HG03175 (cell line): Measurements from ENCODE around the gene PPM1H.
A peak's percentile ranks its signal among the peaks of the same experiment; 100 is the strongest.
"Not testable (repeated sequence)": the region's sequence is repeated elsewhere in the genome, so short reads cannot be mapped to it uniquely, and the experiment has no call there.

ENCODE experiments used
- ATAC-seq: cut with Tn5 transposase; IDR thresholded peaks from one replicate; pipeline ENCODE4 v1.9.1; 2021; ENCODE audit warnings: mild to moderate bottlenecking, moderate library complexity; ENCODE audit not compliant: unreplicated experiment

PPM1H gene, protein sequence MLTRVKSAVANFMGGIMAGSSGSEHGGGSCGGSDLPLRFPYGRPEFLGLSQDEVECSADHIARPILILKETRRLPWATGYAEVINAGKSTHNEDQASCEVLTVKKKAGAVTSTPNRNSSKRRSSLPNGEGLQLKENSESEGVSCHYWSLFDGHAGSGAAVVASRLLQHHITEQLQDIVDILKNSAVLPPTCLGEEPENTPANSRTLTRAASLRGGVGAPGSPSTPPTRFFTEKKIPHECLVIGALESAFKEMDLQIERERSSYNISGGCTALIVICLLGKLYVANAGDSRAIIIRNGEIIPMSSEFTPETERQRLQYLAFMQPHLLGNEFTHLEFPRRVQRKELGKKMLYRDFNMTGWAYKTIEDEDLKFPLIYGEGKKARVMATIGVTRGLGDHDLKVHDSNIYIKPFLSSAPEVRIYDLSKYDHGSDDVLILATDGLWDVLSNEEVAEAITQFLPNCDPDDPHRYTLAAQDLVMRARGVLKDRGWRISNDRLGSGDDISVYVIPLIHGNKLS

DNA sequence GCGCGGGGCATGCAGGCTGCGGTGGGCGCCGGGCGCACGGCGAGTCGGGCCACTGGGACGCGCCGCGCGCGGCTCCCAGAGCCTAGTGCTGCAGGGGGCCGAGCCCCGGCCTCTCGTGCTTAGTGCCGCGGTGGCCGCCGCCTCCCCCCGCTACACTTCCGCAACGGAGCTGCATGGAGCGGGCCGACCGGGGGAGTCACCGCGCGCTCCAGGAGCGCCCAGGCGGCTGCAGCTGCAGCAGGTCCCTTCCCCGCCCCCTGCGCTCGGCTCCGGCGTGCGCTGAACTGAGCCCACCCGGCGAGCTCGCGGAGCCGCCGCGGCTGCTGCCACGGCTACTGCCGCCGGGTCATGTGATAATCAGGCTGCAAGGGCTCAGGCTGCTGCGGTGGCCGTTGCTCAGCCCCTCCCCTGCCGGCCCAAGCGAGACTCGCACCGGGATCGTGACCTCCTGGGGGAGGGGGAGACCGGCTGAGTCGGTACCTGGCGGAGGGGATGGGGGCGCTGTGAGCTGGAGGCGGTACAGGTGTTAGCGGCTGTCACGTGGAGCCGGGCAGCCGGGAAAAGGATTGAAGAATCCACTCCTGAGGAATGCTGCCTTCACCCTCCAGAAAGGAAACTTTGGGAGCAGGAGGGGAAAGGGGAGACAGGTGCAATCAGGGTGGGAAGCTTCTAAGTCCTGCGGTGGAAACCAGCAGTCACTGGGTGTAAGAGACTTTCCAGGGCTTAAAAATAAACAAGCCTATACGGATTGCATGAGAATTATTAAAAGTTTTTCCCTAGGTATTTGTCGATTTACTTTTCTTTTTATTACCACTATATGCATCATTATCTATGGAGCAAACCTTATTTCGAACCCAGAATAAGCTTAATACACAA is at the start of gene PPM1H:
Gene PPM1H (minus strand): TSS at position 352 of the 876 bp plus-strand sequence. CDS start 414 bp downstream, outside the sequence.
- peak; percentile 80 for ATAC-seq

DNA sequence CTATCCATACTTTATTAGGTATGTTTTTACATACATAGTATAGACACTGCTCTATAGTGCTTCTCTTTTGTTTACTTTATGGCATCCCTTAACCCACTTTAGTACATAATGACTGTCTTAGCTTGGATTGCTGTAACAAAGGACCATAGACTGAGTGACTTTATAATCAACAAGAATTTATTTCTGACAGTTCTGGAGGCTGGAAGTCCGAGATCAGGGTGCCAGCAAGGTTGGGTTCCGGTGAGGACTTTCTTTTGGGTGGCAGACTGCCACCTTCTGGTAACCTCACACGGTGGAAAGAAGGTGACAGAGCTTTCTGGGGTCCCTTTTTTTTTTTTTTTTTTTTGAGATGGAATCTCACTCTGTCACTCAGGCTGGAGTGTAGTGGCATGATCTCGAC is 48.6 kb upstream of the PPM1H start:
- no peak for ATAC-seq

DNA sequence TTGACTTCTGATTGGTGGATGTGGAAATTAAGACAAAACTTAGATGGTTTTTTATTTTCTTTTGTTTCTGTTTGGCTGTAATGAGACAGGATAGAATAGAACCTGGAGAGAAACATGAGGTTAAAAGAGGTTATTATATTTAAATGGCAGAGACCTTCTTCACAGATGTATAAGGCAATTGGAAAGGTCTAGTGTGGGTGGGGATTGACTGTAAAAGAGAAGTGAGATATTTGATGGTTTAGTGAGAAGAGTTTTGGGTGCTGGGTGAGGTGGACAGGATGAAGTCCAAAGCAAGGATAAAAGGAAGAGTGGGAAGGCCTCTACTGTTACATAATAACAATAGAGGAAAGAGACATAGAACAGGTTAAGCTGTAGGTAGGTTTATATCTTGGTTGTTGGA is 43.8 kb upstream of the PPM1H start:
- ATAC-seq, result no peak

DNA sequence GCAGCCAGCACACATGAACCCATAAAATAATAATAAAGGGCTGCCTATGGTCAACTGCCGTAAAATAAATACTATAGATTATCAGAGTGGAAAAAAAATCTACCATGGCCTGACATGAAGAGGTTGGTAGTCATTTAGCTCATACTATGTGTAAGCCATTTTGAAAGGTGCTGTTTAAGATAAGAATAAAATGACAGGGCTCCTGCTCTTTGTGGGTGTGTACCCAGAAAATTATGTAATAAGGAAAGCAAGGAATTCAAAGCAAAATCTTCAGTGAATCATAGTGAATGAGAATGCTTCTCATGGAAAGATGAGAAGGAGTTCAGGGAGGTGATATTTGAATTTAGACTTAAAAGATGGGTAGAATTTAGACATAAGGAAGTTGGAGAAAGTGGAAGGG is 42.9 kb upstream of the PPM1H start:
- ATAC-seq, result no peak

DNA sequence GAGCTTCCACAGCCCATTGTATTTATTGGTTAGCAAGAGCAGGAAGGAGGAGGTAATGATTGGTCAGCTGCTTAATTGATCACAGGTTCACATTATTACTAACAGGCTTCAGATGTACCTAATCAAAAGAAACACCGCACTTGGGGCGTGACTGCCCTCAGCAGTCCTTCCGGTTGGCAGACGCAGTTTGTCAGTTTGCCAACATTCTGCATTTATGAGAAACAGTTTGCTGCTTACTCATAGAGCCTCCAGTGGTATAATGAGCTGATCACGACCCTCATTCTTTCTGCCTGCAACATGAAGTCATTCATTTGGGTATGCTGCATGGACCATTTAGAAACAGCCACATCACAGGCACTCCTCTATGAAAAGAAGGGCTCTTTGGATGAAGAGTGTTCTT is 42.5 kb upstream of the PPM1H start:
- ATAC-seq, result no peak

DNA sequence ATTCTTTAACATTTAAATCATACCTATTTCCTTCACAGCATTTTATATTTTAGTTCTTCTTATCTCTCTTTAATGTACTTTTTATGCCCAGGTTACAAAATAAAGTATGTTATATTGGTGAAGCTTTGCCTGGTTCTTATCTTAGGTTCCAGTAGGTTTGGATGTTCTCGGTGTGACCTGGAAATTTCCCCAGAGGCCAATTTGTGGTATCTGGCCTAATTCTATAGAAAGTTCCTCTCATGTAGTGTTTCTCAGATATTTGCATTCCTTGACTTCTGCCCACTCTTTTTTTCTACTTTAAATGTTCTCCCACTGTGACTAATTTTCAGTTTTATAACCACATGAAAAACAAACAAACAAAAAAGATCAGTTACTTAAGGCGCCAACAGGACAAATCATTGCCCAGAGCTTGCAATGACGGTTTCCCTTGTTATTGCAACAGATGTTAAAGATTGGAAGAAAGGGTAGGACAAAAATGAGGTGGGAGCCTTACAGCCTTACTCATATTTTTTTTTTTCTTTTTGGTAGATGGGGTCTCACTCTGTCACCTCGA is 41.2 kb upstream of the PPM1H start:
- no peak for ATAC-seq

DNA sequence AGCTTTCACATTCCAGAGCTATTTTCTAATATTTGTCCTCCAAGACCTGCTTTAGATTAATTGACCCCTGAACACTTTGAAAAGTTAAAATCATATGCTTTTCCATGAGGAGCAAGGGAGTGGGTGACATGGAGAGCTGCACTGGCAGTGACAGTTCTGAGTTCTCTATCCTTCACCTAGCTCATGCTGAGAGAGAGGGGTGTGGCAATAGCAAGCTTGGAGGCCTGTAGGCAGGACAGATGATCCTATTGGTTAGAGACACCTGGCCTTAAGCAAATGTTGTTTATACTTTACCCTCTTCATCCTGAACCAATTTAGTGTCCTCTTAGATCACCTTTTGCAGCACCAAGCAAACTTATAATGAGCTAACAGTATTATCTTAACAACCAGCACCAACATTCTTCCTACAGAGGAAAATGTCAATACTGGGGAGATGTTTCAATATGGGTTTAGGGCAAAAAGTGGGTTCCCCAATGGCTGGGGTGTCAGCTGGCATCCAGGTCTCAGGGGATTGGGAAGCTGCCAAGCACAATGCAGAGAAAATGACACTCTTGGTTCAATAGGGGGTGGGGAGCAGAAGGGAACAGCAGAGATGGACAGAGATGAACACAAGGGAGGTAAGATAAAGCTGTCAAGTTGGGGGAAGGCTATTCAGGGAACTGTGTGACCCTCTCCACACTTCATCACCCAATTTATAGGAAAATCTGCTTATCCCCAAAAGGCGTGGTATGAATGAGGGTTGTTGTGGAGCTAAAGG is 37.0 kb upstream of the PPM1H start:
- ATAC-seq, result no peak

DNA sequence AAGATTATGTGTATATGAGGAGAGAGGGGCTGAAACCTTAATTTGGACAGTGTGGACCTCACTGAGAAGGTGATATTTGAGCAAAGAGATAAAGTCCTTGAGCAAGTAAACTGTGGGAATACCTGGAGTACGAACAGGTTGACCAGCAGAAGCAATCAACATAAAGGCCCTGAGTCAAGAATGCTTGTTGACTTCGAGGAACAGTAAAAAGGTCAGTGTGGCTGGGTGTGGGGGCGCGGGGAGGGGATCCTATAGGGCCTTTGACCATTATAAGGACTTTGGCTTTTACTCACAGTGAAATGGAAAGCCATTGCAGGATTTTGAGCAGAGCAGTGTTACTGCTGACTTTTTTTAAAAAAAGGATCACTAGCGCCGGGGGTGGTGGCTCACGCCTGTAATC is 34.7 kb upstream of the PPM1H start:
- ATAC-seq, result no peak

DNA sequence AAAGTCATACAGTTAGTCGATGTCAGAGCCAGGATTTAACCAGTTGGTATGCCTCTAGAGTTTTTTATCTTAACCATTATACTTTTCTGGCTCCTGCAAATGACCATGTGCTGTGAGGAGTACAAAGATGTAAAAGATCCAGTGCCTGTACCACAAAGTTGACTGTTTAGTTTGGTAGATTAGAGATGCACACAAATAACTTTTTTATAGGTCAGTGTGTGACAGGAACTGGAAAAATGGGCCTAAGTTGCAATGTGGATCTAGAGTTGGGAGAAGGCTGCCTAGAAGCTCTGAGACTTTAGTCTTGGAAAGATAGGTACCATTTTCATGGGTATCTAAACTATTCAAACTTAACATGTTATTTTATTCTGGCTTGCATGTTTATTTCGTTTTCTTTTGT is 32.8 kb upstream of the PPM1H start:
- no peak for ATAC-seq

DNA sequence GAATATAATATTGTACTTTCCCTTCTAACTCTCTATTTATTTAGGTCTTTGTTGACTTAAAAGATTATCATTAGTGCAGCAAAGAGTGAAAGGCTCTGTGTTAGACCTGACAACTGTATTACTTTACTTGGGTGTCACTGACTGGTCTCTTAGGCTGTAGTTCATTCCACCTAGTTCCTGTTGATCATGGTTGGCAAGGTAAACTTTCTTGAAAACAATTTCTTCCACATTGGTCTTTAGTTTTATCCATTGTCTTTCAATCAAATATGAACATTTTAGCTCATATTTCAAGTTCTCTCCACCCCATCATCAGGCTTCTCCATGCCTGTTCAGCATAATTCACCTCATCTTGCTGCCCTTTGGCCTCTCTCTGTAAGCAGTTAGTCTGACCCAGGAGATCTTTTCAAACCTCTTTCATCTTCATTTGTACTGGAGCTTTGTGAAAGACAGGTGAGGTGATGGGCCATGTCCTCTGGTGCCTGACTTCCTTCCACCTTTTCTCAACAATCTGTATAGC is 32.1 kb upstream of the PPM1H start:
- no peak for ATAC-seq

DNA sequence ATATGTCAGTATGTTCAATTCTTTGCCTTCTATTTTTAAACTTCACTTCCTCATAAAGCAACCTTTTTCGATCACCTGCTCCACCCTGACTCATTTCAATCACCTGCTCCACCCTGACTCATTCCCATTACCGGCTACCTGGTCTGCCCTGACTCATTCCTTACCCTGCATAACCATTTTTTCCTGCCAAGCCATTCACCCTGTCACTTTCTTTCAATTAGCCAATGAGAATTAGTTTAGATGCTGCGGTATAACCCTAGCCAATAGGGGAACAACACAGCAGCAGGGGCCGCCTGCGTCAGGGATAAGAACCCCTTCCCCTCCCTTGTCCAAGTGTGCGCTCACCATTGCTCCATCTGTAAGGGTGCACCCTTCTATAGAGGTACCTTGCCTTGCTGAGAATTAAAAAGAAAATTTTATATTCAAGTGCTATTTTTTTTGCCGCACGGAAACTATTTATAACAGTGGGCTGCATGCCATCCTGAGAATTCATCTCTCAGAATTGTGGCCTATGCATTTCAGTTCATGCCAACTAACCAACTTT is 31.6 kb upstream of the PPM1H start:
- ATAC-seq, result not testable (repeated sequence)

DNA sequence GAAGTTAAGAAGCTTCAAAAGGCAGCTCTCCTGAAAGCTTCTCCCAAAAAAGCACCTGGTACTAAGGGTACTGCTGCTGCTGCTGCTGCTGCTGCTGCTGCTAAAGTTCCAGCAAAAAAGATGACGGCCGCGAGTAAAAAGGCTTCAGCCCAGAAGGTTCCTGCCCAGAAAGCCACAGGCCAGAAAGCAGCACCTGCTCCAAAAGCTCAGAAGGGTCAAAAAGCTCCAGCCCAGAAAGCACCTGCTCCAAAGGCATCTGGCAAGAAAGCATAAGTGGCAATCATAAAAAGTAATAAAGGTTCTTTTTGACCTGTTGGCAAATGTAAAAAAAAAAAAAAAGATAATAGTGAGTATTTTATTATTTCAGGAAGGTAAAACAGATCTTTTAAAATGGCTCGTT is 30.8 kb upstream of the PPM1H start:
- ATAC-seq, result not testable (repeated sequence)

DNA sequence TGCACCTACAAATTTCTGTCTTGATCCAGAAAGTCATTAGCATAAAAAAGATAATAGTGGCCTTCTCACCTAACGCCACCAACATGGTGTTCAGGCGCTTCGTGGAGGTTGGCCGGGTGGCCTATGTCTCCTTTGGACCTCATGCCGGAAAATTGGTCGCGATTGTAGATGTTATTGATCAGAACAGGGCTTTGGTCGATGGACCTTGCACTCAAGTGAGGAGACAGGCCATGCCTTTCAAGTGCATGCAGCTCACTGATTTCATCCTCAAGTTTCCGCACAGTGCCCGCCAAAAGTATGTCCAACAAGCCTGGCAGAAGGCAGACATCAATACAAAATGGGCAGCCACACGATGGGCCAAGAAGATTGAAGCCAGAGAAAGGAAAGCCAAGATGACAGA is 30.3 kb upstream of the PPM1H start:
- not testable (repeated sequence) for ATAC-seq

DNA sequence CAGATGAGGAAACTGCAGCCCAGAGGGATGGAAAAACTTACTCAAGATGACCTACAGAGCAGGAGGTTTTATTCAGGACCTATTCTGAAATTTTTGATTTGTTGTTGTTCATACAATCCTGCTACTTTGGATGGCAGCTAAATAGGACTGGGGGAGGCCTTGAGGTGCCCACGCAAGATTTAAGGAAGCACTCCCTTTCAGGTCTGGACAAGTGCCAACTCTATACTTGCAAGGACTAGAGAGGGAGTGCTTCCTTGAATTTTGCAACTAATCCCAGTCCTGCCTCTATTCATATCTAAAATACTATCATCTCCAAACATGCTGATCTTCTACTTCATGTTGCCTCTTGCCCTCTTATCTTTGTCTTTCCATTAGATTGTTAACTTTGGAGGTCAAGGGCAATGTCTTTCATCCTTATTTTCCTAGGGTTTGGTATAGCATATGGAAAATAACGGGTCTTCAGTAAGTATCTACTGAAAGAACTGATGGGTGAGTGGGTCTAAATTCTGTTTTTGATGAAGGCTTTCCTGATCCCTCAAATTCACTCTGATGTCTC is 28.6 kb upstream of the PPM1H start:
- ATAC-seq, result no peak

DNA sequence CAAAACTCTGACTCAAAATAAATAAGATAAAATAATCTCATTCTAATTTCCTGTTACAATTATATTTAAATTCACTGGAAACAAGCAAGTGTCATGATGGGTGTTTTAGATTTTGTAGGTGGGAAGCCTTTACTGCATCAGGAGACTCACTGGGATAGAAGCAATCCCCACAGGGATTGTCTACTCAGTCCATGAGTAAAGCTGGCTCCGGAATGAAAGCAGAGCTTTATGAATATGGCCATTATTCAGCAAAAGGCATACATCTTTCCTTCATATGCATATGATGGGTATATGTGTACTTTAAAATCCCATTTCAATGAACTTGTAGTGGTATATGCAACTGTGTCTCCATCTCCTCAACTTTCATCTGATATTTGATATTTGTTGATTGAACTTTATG is 25.4 kb upstream of the PPM1H start:
- no peak for ATAC-seq

DNA sequence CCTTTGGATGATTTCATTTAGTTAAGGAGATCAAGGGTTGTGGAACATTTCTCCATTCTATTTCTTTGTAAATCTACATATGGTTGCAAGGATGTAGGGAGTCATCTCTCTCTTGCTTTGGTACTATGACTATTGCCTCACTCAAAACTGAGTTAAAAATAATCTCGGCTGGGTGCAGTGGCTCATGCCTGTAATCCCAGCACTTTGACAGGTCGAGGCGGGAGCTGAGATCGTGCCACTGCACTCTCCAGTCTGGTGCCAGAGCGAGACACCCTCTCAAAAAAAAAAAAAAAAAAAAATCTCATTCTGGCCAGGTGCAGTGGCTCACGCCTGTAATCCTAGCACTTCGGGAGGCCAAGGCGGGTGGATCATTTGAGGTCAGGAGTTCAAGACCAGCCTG is 24.8 kb upstream of the PPM1H start:
- ATAC-seq, result no peak

DNA sequence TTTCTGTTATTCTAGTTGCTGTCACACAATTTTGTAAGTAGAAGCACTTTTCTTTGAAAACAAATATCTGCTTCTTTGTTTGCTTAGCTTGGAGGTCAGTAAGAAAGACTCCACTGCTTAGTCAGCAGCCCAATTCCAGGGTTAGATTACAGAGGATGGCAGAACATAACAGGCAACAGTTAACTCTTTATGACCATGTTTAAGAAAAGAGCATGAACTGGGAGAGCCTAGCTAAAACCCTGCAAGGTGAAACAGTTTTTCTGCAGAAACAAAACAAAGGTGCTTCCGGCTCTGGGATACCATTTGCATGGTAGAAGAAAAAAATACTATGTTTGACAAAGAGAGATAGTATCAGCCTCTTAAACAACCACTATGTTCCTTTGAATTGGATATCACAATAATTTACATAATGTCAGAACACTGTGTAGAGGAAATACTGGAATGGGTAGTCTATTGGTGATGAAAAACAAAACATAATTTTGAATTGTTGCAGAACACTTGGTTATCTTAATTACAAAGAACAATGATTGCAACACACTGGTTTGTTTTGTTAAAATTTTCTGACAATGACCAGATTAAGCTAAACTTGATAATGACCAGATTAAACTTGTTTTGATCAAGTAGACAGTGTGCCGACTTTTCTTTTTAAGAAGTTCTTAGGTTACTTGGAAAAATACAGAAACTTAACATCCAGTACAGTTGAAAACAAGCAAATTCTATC is 22.4 kb upstream of the PPM1H start:
- no peak for ATAC-seq

DNA sequence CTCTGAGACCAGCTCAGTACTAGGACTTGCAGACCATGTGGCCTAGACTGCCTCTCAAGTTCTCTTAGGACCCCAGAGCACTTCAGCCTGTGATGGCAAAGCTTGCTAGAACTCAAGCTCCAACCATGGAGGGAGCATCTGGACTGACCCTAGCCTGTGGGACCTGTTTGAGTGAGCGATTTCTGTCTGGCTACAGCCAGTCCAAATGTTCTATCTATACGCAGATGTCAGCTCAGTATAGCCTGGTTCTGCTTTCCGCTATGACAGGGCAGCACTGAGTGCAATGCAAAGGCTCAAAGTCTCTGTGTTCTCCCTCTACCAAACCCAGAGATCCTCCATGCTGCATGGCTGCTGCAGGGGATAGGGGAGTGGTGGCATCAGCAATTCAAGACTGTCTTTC is 20.7 kb upstream of the PPM1H start:
- ATAC-seq, result no peak

DNA sequence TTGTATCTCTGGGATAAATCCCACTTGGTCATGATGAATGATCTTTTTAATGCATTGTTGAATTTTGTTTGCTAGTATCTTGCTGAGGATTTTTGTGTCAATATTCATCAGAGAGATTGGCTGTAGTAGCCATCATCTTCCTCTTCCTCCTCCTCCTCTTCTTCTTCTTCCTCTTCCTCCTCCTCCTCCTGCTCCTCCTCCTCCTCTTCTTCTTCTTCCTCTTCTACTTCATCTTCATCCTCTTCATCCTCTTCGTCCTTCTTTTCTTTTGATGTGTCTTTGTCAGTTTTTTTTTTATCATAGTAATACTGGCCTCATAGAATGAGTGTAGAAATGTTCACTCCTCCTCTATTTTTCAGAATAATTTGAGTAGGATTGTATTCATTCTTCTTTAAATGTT is 15.4 kb upstream of the PPM1H start:
- no peak for ATAC-seq
